Muscle of leg (tissue), 11 donors: ENCODE results near the gene GCN1. TPM values are rescaled to one million over a fixed set of nuclear protein-coding genes. Genes with fewer than 3 reads are reported as not detected.
A peak's percentile ranks its signal among the peaks of the same experiment; 100 is the strongest.
"Not testable (repeated sequence)": the region's sequence is repeated elsewhere in the genome, so short reads cannot be mapped to it uniquely, and the experiment has no call there.

Source experiments
- DNase-seq: peaks from one replicate; pipeline ENCODE4 v3.0.0; 2013
- H3K27ac ChIP-seq: one replicate; pipeline ENCODE4 v1.5.1; 2013; ENCODE audit warnings: mild to moderate bottlenecking, low read length, control low read depth
- H3K27me3 ChIP-seq: one replicate; pipeline ENCODE4 v1.6.1; 2013; ENCODE audit warnings: low read length; ENCODE audit not compliant: control insufficient read depth, insufficient read depth
- H3K36me3 ChIP-seq: one replicate; pipeline ENCODE4 v1.6.1; 2013; ENCODE audit warnings: low read length; ENCODE audit not compliant: control insufficient read depth, insufficient read depth
- H3K4me1 ChIP-seq: one replicate; pipeline ENCODE4 v1.6.1; 2013; ENCODE audit warnings: low read length; ENCODE audit not compliant: control insufficient read depth, insufficient read depth
- H3K4me3 ChIP-seq: one replicate; pipeline ENCODE4 v1.5.1; 2013; ENCODE audit warnings: low read length, control low read depth
- H3K9me3 ChIP-seq: replicated peaks from 2 replicates; pipeline ENCODE4 v1.6.1; 2013; ENCODE audit warnings: low read depth, low read length; ENCODE audit not compliant: control insufficient read depth
- whole genome bisulfite sequencing: methylation state at CpG from one replicate; pipeline ENCODE4 v1.1.5; 2013; ENCODE audit warnings: missing lambda C conversion rate; ENCODE audit not compliant: insufficient coverage; 5-methylcytosine and 5-hydroxymethylcytosine counted together
- polyA plus RNA-seq, 8 donors: library from polyadenylated mRNA; unstranded; fragments of 120-200 nt; gene quantifications; one replicate each; pipeline versions ENCODE4 v1.2.1 to v1.2.3, GENCODE V29; 2013; ENCODE audit warnings: inconsistent platforms in 1 of 8, low replicate concordance in 1 of 8; ENCODE audit not compliant: insufficient read length in 8 of 8, insufficient read depth in 1 of 8
- total RNA-seq: library from RNA; stranded (reverse); fragments of 120-200 nt; gene quantifications from one replicate; pipeline ENCODE4 v1.2.4, GENCODE V29; 2013

The GCN1 gene
- total and polyA plus RNA-seq, 9 donors: 34.9 to 50.6 (median 43.5) TPM

- Histone ChIP-seq H3K9me3 (no peaks in the 10 kb centered on the region), H3K4me3 (no peak overlapping the region), H3K4me1 (peaks cover 26% of the 10 kb centered on the region), H3K27me3 (no peaks in the 10 kb centered on the region), H3K36me3 (peaks cover 48% of the 10 kb centered on the region), H3K27ac (no peak overlapping the region)
- WGBS: no CpG with 5 or more reads among the region's 7 CpGs
- DNase-seq: no peak
Observed at GRCh38 chr12:120199025-120199424, 4.5 kb upstream of the GCN1 start.

GRCh38 chr12:120197542-120197887, 3.0 kb upstream of the GCN1 start:
- no CpG with 5 or more reads among the region's 4 CpGs for WGBS

GRCh38 chr12:120196817-120197541, 2.5 kb upstream of the GCN1 start:
- not testable (repeated sequence) for H3K27ac ChIP-seq, H3K27me3 ChIP-seq, H3K4me3 ChIP-seq, H3K9me3 ChIP-seq, DNase-seq
- 100% methylated on average over 1 of the region's 7 CpGs for WGBS
- peaks cover 28% of the 10 kb centered on the region for H3K4me1 ChIP-seq
- peaks cover 48% of the 10 kb centered on the region for H3K36me3 ChIP-seq

More at GRCh38 chr12:120197542-120197887, 3.0 kb upstream of the GCN1 start:
- no peak for DNase-seq
- no peaks in the 10 kb centered on the region for H3K9me3 ChIP-seq
- no peak overlapping the region for H3K4me3 ChIP-seq
- peaks cover 48% of the 10 kb centered on the region for H3K36me3 ChIP-seq
- peaks cover 28% of the 10 kb centered on the region for H3K4me1 ChIP-seq
- H3K27ac ChIP-seq: no peak overlapping the region
- H3K27me3 ChIP-seq: no peaks in the 10 kb centered on the region

- no peaks in the 10 kb centered on the region for H3K27me3 ChIP-seq
- peak; percentile 7 for DNase-seq
- H3K36me3 ChIP-seq: peaks cover 48% of the 10 kb centered on the region
- whole genome bisulfite sequencing: no CpG with 5 or more reads among the region's 1 CpG
- H3K27ac ChIP-seq: no peak overlapping the region
- H3K4me1 ChIP-seq: peaks cover 28% of the 10 kb centered on the region
- H3K9me3 ChIP-seq: no peaks in the 10 kb centered on the region
- H3K4me3 ChIP-seq: no peak overlapping the region
Observed at GRCh38 chr12:120196363-120196762, 1.8 kb upstream of the GCN1 start.

GRCh38 chr12:120194226-120194533, 335 bp downstream of the GCN1 start:
- WGBS: 0% methylated on average over 18 of the region's 18 CpGs
- Histone ChIP-seq H3K36me3 (peaks cover 48% of the 10 kb centered on the region), H3K9me3 (no peaks in the 10 kb centered on the region), H3K4me1 (peaks cover 16% of the 10 kb centered on the region), H3K27ac (peak overlapping the region; percentile 21), H3K27me3 (no peaks in the 10 kb centered on the region), H3K4me3 (peak overlapping the region; percentile 75)
- DNase-seq: no peak

GRCh38 chr12:120193286-120193685, 1.2 kb downstream of the GCN1 start:
- 95% methylated on average over 3 of the region's 8 CpGs for WGBS
- peaks cover 45% of the 10 kb centered on the region for H3K36me3 ChIP-seq
- peak overlapping the region; percentile 75 for H3K4me3 ChIP-seq
- H3K4me1 ChIP-seq: peaks cover 12% of the 10 kb centered on the region
- H3K27me3 ChIP-seq, H3K27ac ChIP-seq, DNase-seq, H3K9me3 ChIP-seq: not testable (repeated sequence)

DNA sequence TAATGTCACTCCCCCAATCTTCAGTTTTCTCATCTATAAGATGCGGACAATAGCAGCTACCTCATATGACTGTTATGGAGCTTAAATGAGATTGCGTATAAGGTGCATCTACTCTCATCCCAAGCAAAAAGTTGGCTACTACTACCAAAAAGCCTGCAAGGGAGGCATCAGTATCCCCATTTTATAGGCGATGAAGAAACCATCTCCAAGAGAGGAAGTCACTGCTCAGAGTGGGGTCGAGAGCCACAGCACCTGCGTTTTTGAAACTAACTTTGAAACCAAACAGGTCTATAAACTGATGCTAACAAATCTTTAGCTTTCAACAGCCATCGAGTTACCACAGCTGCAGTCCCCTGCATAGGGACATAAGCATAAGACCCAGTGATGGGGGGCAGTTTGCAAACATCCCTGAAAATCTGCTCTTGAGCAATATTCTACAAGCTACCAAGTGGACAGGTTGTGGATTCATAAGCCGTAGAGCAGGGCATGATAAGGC, 3.5 kb downstream of the GCN1 start:
- no peak for DNase-seq
- Histone ChIP-seq H3K27me3 (no peaks in the 10 kb centered on the region), H3K9me3 (no peaks in the 10 kb centered on the region), H3K4me1 (peaks cover 12% of the 10 kb centered on the region), H3K36me3 (peaks cover 44% of the 10 kb centered on the region), H3K27ac (no peak overlapping the region), H3K4me3 (no peak overlapping the region)
- 92% methylated on average over 4 of the region's 7 CpGs for whole genome bisulfite sequencing

- Histone ChIP-seq H3K36me3 (peaks cover 44% of the 10 kb centered on the region), H3K4me3 (no peak overlapping the region), H3K9me3 (no peaks in the 10 kb centered on the region), H3K4me1 (peaks cover 9% of the 10 kb centered on the region), H3K27ac (no peak overlapping the region), H3K27me3 (no peaks in the 10 kb centered on the region)
- DNase-seq: no peak
- no CpG with 5 or more reads among the region's 5 CpGs for WGBS
Observed at GRCh38 chr12:120190386-120190785, 4.1 kb downstream of the GCN1 start.

DNA sequence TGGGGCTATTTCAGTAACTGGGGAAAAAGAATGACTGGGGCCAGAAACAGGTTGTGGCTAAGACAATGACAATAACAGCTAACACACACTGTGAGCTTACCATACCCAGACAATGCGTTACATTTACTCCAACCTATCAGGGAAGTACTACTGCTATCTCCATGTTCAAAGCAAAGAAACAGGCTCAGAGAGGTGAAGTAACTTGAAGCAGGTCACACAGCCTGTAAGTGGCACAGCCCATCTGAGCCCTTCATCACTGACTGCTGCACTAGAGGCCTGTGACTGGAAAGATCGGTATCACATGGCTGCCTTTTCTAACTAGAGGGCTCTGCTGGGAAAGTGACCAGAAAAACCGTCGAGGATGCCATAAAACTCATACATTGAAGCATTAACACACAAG, 7.9 kb downstream of the GCN1 start:
- Histone ChIP-seq H3K27me3 (no peaks in the 10 kb centered on the region), H3K4me3 (no peak overlapping the region), H3K36me3 (peaks cover 73% of the 10 kb centered on the region), H3K9me3 (no peaks in the 10 kb centered on the region), H3K27ac (no peak overlapping the region), H3K4me1 (no peaks in the 10 kb centered on the region)
- DNase-seq: no peak
- no CpG with 5 or more reads among the region's 4 CpGs for WGBS

GRCh38 chr12:120183211-120183631, 11.3 kb downstream of the GCN1 start:
- no peak for DNase-seq
- H3K36me3 ChIP-seq: peaks cover 79% of the 10 kb centered on the region
- no peaks in the 10 kb centered on the region for H3K4me1 ChIP-seq
- no peak overlapping the region for H3K27ac ChIP-seq
- 82% methylated on average over 5 of the region's 5 CpGs for WGBS
- no peak overlapping the region for H3K4me3 ChIP-seq
- H3K9me3 ChIP-seq: no peaks in the 10 kb centered on the region
- no peaks in the 10 kb centered on the region for H3K27me3 ChIP-seq
